Gastroesophageal sphincter (tissue), 4 donors: ENCODE results near the gene SIGLEC15. TPM values are rescaled to one million over a fixed set of nuclear protein-coding genes. Genes with fewer than 3 reads are reported as not detected.

ENCODE experiments used
- ATAC-seq: fragments of 150-250 bp; one replicate; pipeline ENCODE4 v1.9.1; 2016; ENCODE audit warnings: mild to moderate bottlenecking, moderate library complexity
- H3K27ac ChIP-seq, 4 donors: fragments of 200-600 bp; sonication (generic) in 3 of 4; 1 replicate in 3 of 4; 2 replicates in 1 of 4; pipeline ENCODE4 v1.5.1; 2016 to 2019
- H3K27me3 ChIP-seq: fragments of 200-600 bp; sonication (generic); one replicate; pipeline ENCODE4 v1.5.1; 2019
- H3K36me3 ChIP-seq, 2 donors: fragments of 200-600 bp; sonication (generic); one replicate each; pipeline ENCODE4 v1.5.1; 2019; ENCODE audit warnings: control low read depth in 1 of 2
- H3K4me1 ChIP-seq, 3 donors: fragments of 200-600 bp; sonication (generic); 1 replicate in 2 of 3; 2 replicates in 1 of 3; pipeline ENCODE4 v1.5.1; 2016 to 2019; ENCODE audit warnings: control low read depth in 2 of 3
- H3K4me3 ChIP-seq, 2 donors: fragments of 200-600 bp; sonication (generic); one replicate each; pipeline ENCODE4 v1.5.1; 2019; ENCODE audit warnings: mild to moderate bottlenecking in 1 of 2, moderate library complexity in 1 of 2
- H3K9me3 ChIP-seq, 3 donors: fragments of 200-600 bp; sonication (generic); one replicate each; pipeline ENCODE4 v1.5.1; 2017 to 2019; ENCODE audit warnings: control low read depth in 2 of 3
- CTCF ChIP-seq, 4 experiments: fragments of 200-600 bp in 2 of 4; fragments of 450-650 bp in 2 of 4; sonication (generic) in 1 of 4; IDR thresholded peaks; one replicate each; pipeline ENCODE4 v1.5.1; 2017 to 2019; ENCODE audit warnings: antibody characterized with exemption in 4 of 4, mild to moderate bottlenecking in 2 of 4, moderate library complexity in 2 of 4
- EP300 ChIP-seq: sonication (generic); formaldehyde crosslinking; IDR thresholded peaks from one replicate; pipeline ENCODE4 v1.6.1; 2017; ENCODE audit warnings: antibody characterized with exemption, mild to moderate bottlenecking
- POLR2A ChIP-seq, 2 donors: fragments of 450-650 bp; IDR thresholded peaks; one replicate each; pipeline ENCODE4 v1.6.1; 2017; ENCODE audit warnings: antibody characterized with exemption in 2 of 2, mild to moderate bottlenecking in 2 of 2, moderate library complexity in 1 of 2
- POLR2AphosphoS5 ChIP-seq: sonication (generic); formaldehyde crosslinking; IDR thresholded peaks from one replicate; pipeline ENCODE4 v1.6.1; 2017; ENCODE audit warnings: antibody characterized with exemption
- WGBS, 2 donors: methylation state at CpG; one replicate each; pipeline ENCODE4 v1.1.5; 2018; ENCODE audit warnings: low coverage in 1 of 2; 5-methylcytosine and 5-hydroxymethylcytosine counted together
- total RNA-seq, 4 donors: library from RNA; depleted of rRNA; stranded (reverse); fragments of >200 nt; gene quantifications; one replicate each; pipeline ENCODE4 v1.1.0, GENCODE V29; 2016

SIGLEC15 gene
- total RNA-seq = under 1 TPM in 1 of 4 donors, not detected in 3; 0.52 TPM

GRCh38 chr18:45825258-45826044 lies at the start of gene SIGLEC15:
TSS of gene SIGLEC15 (plus strand) at chr18:45825675. CDS start at chr18:45825729, 54 bp downstream.
- ATAC-seq = no peak
- 33 to 90% methylated on average over 1 to 2 of the region's 12 CpGs for WGBS, 2 donors
- Histone ChIP-seq H3K27me3 (peaks cover 12% of the 10 kb centered on the region), H3K4me3 (no peak within 1 kb of the TSS), H3K9me3 (no peaks in the 10 kb centered on the region), H3K4me1 (peaks cover 0 to 14% (median 11%) of the 10 kb centered on the region in 3 donors), H3K27ac (no peak within 1 kb of the TSS), H3K36me3 (no peaks in the 10 kb centered on the region)
- TF ChIP-seq CTCF (IDR thresholded peaks at IDR 0.05) (no peak), EP300 (no peak), POLR2AphosphoS5 (no peak)

GRCh38 chr18:45775743-45776142 lies 49.7 kb upstream of the SIGLEC15 start:
- Histone ChIP-seq H3K36me3 (no peaks in the 10 kb centered on the region), H3K4me1 (peaks cover 0 to 4% (median 0%) of the 10 kb centered on the region in 3 donors), H3K4me3 (peak overlapping the region; percentile 68 to 85), H3K27ac (peak overlapping the region; percentile 4 to 82 (median 77)), H3K27me3 (peaks cover 26% of the 10 kb centered on the region), H3K9me3 (no peaks in the 10 kb centered on the region)
- no peak for TF ChIP-seq EP300
- TF ChIP-seq CTCF (IDR thresholded peaks at IDR 0.05) = no peak
- no peak for TF ChIP-seq POLR2A (IDR thresholded peaks at IDR 0.05)
- no peak for TF ChIP-seq POLR2AphosphoS5
- no peak for ATAC-seq
- 49 to 60% methylated on average over 4 to 6 of the region's 8 CpGs for WGBS, 2 donors

GRCh38 chr18:45777393-45777792 lies 48.1 kb upstream of the SIGLEC15 start:
- Histone ChIP-seq H3K27me3 (peaks cover 27% of the 10 kb centered on the region), H3K4me1 (peaks cover 0 to 4% (median 0%) of the 10 kb centered on the region in 3 donors), H3K4me3 (no peak overlapping the region), H3K36me3 (no peaks in the 10 kb centered on the region), H3K27ac (no peak overlapping the region), H3K9me3 (no peaks in the 10 kb centered on the region)
- TF ChIP-seq POLR2A (IDR thresholded peaks at IDR 0.05) (no peak), EP300 (no peak), CTCF (IDR thresholded peaks at IDR 0.05) (no peak)
- no peak for ATAC-seq
- WGBS, 2 donors = 34 to 63% methylated on average over 1 of the region's 1 CpG

- TF ChIP-seq CTCF (IDR thresholded peaks at IDR 0.05) = no peak
- TF ChIP-seq POLR2AphosphoS5 = no peak
- no peak for TF ChIP-seq EP300
- no peak for TF ChIP-seq POLR2A (IDR thresholded peaks at IDR 0.05)
- 7% methylated on average over 2 of the region's 2 CpGs; no CpG with 5 or more reads in 1 of the 2 donors for WGBS, 2 donors
- Histone ChIP-seq H3K27ac (no peak overlapping the region), H3K9me3 (no peaks in the 10 kb centered on the region), H3K36me3 (no peaks in the 10 kb centered on the region), H3K27me3 (peaks cover 19% of the 10 kb centered on the region), H3K4me3 (no peak overlapping the region), H3K4me1 (peaks cover 0 to 6% (median 0%) of the 10 kb centered on the region in 3 donors)
- ATAC-seq = no peak
These were observed 44.9 kb upstream of the SIGLEC15 start for GRCh38 chr18:45780568-45780967.

- Histone ChIP-seq H3K27me3 (peaks cover 19% of the 10 kb centered on the region), H3K4me3 (no peak overlapping the region), H3K9me3 (no peaks in the 10 kb centered on the region), H3K27ac (no peak overlapping the region), H3K36me3 (no peaks in the 10 kb centered on the region), H3K4me1 (peaks cover 0 to 7% (median 0%) of the 10 kb centered on the region in 3 donors)
- 60% methylated on average over 1 of the region's 1 CpG; no CpG with 5 or more reads in 1 of the 2 donors for WGBS, 2 donors
- no peak for ATAC-seq
- TF ChIP-seq CTCF (IDR thresholded peaks at IDR 0.05) (no peak), POLR2A (IDR thresholded peaks at IDR 0.05) (no peak), POLR2AphosphoS5 (no peak), EP300 (no peak)
These were observed 42.8 kb upstream of the SIGLEC15 start for GRCh38 chr18:45782662-45783061.
